HUDEP-2 (cell line): ENCODE results near the gene AK9.
A peak's percentile ranks its signal among the peaks of the same experiment; 100 is the strongest.

Experiments used
- DNase-seq, 76 experiments: peaks; one replicate each; lab custom pipeline; 2025; ENCODE audit not compliant: unreplicated experiment in 76 of 76; lab: John Stamatoyannopoulos, UW

The AK9 gene

DNA sequence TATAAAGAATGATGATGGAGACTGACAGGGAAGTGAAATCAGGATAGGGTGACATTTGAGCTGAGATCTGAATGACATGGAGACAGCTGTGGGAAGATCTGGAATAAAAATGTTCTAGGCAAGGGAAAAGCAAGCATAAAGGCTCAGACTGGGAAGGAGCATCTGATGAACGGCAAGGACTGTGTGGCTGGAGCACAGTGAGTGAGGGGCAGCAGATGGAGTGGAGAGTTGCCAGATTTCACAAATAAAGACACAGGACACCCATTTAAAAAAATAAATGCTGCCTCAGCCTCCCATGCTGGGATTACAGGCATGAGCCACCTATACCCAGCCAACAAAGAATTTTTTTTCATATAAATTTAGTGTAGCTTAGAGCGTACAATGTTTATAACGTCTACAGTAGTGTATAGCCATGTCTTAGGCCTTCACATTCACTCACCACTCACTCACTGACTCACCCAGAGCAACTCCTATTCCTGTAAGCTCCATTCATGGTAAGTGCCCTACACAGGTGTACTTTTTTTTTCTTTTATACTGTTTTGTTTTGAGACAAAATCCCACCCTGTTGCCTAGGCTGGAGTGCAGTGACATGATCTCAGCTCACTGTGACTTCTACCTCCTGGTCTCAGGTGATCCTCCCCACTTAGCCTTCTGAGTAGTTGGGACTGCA lies 205.6 kb downstream of the AK9 start:
- DNase-seq: no peak

DNA sequence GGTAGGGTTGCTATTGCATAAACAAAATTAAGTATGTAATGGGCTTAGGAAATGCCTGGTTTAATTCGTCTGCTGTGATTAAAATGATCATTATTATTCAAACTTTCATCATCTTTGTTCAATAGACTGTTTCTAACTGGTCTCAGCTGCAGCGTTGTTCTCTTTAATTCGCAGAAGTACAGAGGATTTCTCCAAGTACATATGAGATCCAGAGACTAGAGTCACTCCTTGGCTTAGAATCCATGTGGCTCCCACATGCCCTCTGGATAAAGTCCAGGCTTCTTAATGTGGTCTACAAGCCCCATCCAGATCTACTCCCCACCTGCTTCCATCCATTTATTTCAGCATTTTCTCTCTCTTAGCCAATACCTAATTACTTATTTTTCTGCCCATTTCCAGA lies 206.9 kb downstream of the AK9 start:
- no peak for DNase-seq

- no peak for DNase-seq
These were observed 207.3 kb downstream of the AK9 start for GRCh38 chr6:109483735-109484057.

GRCh38 chr6:109482905-109483734 lies 207.9 kb downstream of the AK9 start, which contains the start of gene ZBTB24:
ZBTB24 (minus strand) TSS chr6:109483219; CDS start chr6:109482026, 1,193 bp downstream.
- peak in 74 of 76 experiments; percentile 36 to 97 (median 88) for DNase-seq

GRCh38 chr6:109480993-109481480 lies 210.0 kb downstream of the AK9 start:
- DNase-seq: no peak

DNA sequence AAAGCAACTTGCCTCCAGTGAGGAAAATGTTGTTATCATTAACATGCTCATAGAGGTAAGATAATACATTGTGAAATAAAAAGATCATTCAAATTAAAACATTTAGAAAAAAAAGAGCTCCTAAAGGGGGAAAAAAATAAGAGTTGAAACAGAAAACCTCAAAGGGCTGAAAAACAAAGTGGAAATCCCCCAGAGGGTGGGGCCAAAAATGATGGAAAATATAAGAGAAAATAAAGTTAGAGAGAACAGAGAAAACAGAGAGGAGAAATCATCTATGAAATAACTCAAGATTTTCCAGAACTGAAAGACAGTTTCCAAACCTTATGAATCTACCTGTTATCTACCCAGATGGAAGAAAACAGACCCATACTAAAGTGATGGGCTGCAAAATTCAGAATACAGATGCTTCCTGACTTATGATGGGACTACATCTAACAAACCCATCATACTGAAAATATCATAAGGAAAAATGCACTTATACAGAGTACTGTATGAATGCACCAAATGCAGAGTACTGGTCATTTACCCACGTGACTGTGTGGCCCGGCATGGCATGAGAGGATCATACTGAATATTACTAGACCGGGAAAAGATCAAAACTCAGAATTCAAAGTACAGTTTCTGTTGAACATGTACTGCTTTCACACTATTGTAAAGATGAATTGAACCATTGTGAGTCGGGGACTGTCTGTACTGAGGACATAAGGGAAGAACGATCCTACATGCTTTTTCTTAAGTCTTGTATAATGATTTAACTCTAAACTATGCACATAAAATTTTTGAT lies 212.0 kb downstream of the AK9 start:
- no peak for DNase-seq

GRCh38 chr6:109478222-109478805 lies 212.7 kb downstream of the AK9 start:
- DNase-seq: no peak

- no peak for DNase-seq
These were observed 213.3 kb downstream of the AK9 start for GRCh38 chr6:109477725-109478124.

GRCh38 chr6:109477184-109477583 lies 213.8 kb downstream of the AK9 start:
- no peak for DNase-seq

- no peak for DNase-seq
These were observed 215.4 kb downstream of the AK9 start for GRCh38 chr6:109475625-109476024.

DNA sequence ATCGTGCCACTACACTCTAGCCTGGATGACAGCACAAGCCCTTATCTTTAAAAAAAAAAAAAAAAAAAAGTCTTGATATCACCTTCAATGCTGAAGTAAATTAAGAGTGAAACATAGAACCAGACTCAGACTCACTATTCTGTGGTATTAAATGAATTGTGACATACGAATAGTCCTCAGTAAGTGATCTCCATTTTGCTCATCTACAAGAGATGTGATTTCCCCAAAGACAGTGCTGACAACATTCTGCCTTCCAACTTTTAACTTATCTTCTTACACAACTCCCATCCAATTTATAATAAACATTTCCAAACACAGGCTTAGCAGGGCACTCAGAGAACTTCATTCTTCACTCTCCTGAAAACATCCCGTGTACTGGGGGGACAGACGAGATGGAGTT lies 216.0 kb downstream of the AK9 start:
- no peak for DNase-seq

GRCh38 chr6:109473120-109473519 lies 217.9 kb downstream of the AK9 start:
- no peak for DNase-seq

DNA sequence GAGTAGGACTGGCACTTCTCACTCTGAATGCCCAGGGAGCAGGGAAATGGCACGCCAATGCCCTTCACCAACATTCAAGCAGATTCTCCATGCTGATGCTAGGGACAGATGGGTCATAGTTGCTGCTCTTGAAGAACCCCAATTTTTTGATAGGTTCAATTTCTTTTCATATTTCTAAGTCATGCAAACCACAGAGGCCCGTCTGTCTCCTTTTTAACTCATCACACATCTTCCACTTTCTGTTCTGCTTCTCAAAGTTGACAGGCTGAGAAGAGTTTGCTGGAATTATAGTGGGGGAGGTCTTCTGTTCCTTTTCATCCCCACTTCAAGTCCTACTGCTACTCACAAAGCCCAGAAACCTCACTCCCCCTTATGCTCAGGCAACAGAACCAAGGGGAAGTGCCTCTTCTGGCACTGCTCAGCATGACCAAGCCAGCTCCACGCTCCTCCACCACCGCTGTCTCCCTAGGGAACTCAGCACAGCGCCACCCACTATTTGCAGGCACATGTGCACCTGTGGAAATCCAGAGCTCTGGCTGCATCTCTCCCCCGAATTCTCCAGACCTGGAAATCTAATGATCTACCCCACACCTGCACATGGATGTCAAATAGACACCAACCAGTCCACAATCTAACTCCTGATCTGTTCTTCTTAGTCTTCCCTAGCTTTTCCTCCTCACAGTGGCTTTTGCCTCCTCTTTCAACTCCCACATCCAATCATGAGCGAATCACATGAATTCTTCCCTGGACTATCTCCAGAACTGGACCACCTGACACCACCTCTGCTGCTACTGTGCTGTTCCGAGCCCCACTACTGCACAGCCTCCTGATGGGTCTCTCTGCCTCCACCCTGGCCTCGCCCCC lies 218.6 kb downstream of the AK9 start:
- DNase-seq: no peak

GRCh38 chr6:109471105-109471810 lies 219.7 kb downstream of the AK9 start:
- no peak for DNase-seq

- no peak for DNase-seq
These were observed 221.3 kb downstream of the AK9 start for GRCh38 chr6:109469591-109470189.

- DNase-seq: no peak
These were observed 223.3 kb downstream of the AK9 start for GRCh38 chr6:109467696-109468095.

GRCh38 chr6:109466212-109466923 lies 224.6 kb downstream of the AK9 start:
- DNase-seq: peak in 20 of 76 experiments; percentile 13 to 61 (median 38)

DNA sequence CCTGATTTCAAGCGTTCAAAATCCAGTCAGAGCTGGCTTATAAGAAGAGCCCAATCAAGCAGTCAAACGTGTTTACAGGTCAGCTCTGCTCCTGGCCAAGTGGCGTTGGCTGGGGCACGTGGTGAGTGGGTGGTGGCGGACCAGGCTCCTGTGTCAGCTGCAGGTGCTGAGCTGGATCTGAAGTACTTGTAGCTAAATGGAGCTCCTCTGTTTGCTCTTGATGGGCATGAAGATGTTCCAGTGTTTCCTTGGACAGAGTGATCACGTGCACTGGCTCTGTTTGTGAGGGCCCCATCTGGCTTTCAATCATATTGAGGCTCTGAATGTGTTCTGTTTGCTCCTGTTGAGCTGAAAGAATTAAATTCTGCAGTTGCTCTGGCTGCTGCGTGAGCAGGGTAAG lies 225.2 kb downstream of the AK9 start:
- no peak for DNase-seq
